ENCODE results near the gene HINT3. TPM values are rescaled to one million over a fixed set of nuclear protein-coding genes. Genes with fewer than 3 reads are reported as not detected.

HINT3 gene
- total RNA-seq, 2 donors from 2014 or later, result 29.5 to 40.9 TPM

DNA sequence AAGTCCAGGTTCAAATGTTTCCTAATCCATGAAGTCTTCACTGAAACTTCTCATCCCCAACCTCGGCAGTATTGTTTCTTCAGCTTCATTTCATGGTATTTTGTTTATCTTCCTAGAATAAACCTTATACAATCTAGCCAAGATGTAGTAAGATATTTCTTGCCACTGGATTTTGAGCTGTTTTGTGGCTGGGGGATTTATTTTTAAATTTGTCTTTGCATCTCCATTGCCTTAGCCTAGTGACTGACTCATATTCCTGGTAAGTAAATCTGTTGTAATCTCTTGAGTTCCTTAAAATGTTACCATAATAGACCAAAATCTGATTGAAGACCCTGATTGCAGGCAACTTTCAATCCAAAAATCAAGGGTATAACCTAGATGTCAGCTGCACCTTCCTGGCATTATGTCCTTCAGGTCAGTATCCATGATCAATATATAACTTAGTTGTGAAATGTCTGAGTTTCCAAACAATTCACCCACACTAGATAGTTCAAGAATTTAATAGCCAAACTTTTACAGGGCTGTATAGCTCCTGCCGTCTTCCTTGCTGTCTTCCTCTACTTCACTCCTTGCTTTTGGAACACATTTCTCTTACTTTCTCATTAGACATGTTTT is 25.1 kb downstream of the HINT3 start:
- H3K27me3 ChIP-seq (replicated peaks; ENCODE audit: insufficient read depth), result no peaks in the 10 kb centered on the region
- H3K4me1 ChIP-seq (replicated peaks), result no peaks in the 10 kb centered on the region
- H3K9me3 ChIP-seq, result no peaks in the 10 kb centered on the region
- H3K4me3 ChIP-seq, result no peak overlapping the region
- TF ChIP-seq POLR2A (IDR thresholded peaks at IDR 0.05) (no peak), POLR2AphosphoS5 (IDR thresholded peaks at IDR 0.05) (no peak), CTCF (IDR thresholded peaks at IDR 0.05) (no peak)
- 78% methylated on average over 2 of the region's 2 CpGs for WGBS
- intact Hi-C loops (cut with DNase I), result no loop called here
- no peak for DNase-seq (ENCODE audit: low spot score)
- H3K27ac ChIP-seq, result no peak overlapping the region
- H3K36me3 ChIP-seq, result no peaks in the 10 kb centered on the region

- H3K27ac ChIP-seq, result no peak overlapping the region
- intact Hi-C loops (cut with DNase I), result no loop called here
- H3K4me3 ChIP-seq, result no peak overlapping the region
- WGBS, result 47% methylated on average over 4 of the region's 4 CpGs
- no peak for TF ChIP-seq POLR2AphosphoS5 (IDR thresholded peaks at IDR 0.05)
- no peak for TF ChIP-seq POLR2A (IDR thresholded peaks at IDR 0.05)
- no peak for TF ChIP-seq CTCF (IDR thresholded peaks at IDR 0.05)
- H3K36me3 ChIP-seq, result no peaks in the 10 kb centered on the region
- H3K9me3 ChIP-seq, result no peaks in the 10 kb centered on the region
- no peaks in the 10 kb centered on the region for H3K27me3 ChIP-seq (replicated peaks; ENCODE audit: insufficient read depth)
- DNase-seq (ENCODE audit: low spot score), result no peak
- H3K4me1 ChIP-seq (replicated peaks), result no peaks in the 10 kb centered on the region
These were observed 26.8 kb downstream of the HINT3 start for GRCh38 chr6:125983246-125983945.

GRCh38 chr6:125984311-125984710 is 27.7 kb downstream of the HINT3 start:
- H3K27me3 ChIP-seq (replicated peaks; ENCODE audit: insufficient read depth), result no peaks in the 10 kb centered on the region
- TF ChIP-seq CTCF (IDR thresholded peaks at IDR 0.05), result no peak
- no peak for TF ChIP-seq POLR2AphosphoS5 (IDR thresholded peaks at IDR 0.05)
- no peak for TF ChIP-seq POLR2A (IDR thresholded peaks at IDR 0.05)
- 66% methylated on average over 2 of the region's 2 CpGs for WGBS
- intact Hi-C loops (cut with DNase I), result no loop called here
- no peaks in the 10 kb centered on the region for H3K4me1 ChIP-seq (replicated peaks)
- H3K36me3 ChIP-seq, result no peaks in the 10 kb centered on the region
- no peak overlapping the region for H3K4me3 ChIP-seq
- no peaks in the 10 kb centered on the region for H3K9me3 ChIP-seq
- no peak for DNase-seq (ENCODE audit: low spot score)
- H3K27ac ChIP-seq, result no peak overlapping the region

DNA sequence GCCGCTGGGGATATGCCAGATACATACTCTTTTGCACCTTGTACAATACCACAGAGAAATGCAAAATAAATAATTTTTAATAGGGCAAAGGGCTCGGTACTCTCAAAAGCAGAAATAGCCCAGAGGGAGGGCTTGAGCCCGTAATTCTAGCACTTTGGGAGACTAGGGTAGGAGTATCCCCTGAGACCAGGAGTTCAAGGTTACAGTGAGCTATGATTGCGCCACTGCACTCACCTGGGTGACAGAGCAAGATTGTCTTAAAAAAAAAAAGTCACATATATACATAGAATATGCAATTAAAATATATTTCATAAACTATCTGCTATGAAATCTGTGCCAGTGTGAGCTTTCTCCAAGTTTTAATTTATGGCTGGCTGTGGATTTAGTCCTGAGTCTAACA is 29.0 kb downstream of the HINT3 start:
- no peak for DNase-seq (ENCODE audit: low spot score)
- intact Hi-C loops (cut with DNase I), result no loop called here
- H3K27me3 ChIP-seq (replicated peaks; ENCODE audit: insufficient read depth), result no peaks in the 10 kb centered on the region
- H3K27ac ChIP-seq, result peak overlapping the region; percentile 81 to 89
- H3K36me3 ChIP-seq, result no peaks in the 10 kb centered on the region
- no peaks in the 10 kb centered on the region for H3K4me1 ChIP-seq (replicated peaks)
- H3K9me3 ChIP-seq, result no peaks in the 10 kb centered on the region
- no peak for TF ChIP-seq CTCF (IDR thresholded peaks at IDR 0.05)
- no peak for TF ChIP-seq POLR2A (IDR thresholded peaks at IDR 0.05)
- no peak for TF ChIP-seq POLR2AphosphoS5 (IDR thresholded peaks at IDR 0.05)
- whole genome bisulfite sequencing, result 73% methylated on average over 4 of the region's 4 CpGs
- H3K4me3 ChIP-seq, result peak overlapping the region; percentile 63 to 89

DNA sequence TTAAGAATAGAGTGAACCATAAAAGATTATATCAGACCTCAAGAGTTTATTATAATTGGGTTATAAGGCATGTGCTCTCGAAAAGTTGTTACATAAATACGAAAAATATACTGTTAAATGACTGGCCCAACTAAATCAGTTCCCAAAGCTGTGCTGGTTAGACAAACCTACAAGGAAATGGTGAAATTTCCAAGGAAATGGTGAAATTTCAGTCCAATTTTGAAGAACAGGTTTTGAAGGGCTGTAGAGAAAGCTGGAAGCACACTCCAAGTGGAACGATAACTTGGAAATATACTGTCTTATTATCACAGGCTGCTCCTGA is 29.4 kb downstream of the HINT3 start:
- intact Hi-C loops (cut with DNase I), result no loop called here
- H3K27me3 ChIP-seq (replicated peaks; ENCODE audit: insufficient read depth), result no peaks in the 10 kb centered on the region
- H3K36me3 ChIP-seq, result no peaks in the 10 kb centered on the region
- no peaks in the 10 kb centered on the region for H3K4me1 ChIP-seq (replicated peaks)
- TF ChIP-seq POLR2A (IDR thresholded peaks at IDR 0.05) (no peak), POLR2AphosphoS5 (IDR thresholded peaks at IDR 0.05) (no peak), CTCF (IDR thresholded peaks at IDR 0.05) (no peak)
- no peak for DNase-seq (ENCODE audit: low spot score)
- no peaks in the 10 kb centered on the region for H3K9me3 ChIP-seq
- peak overlapping the region; percentile 81 to 89 for H3K27ac ChIP-seq
- 0% methylated on average over 3 of the region's 3 CpGs for WGBS
- peak overlapping the region; percentile 63 to 89 for H3K4me3 ChIP-seq

Measured in prostate gland (tissue), 2 donors.